CD4-positive, alpha-beta T cell treated with Interleukin-6 for 4 hours (primary cell): ENCODE results near the gene USP40.

Source experiments
- DNase-seq: peaks from one replicate; pipeline ENCODE4 v3.0.0-alpha.2; 2020; ENCODE audit warnings: mixed read lengths

The USP40 gene

DNA sequence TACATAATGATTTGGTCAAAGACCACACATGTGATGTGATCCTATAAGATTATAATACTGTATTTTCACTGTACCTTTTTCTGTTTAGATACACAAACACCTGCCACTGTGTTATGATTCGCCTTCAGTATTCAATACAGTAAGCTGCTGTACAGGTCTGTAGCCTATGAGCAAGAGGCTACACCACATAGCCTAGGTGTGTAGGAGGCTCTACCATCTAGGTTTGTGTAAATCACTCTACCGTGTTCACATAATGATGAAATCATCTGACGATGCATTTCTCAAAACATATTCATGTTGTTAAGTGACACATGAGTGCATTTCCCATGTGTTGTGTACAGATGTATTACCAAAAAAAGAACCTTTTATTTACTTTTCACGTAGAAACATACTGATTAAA lies 74.5 kb downstream of the USP40 start:
- DNase-seq = no peak

DNA sequence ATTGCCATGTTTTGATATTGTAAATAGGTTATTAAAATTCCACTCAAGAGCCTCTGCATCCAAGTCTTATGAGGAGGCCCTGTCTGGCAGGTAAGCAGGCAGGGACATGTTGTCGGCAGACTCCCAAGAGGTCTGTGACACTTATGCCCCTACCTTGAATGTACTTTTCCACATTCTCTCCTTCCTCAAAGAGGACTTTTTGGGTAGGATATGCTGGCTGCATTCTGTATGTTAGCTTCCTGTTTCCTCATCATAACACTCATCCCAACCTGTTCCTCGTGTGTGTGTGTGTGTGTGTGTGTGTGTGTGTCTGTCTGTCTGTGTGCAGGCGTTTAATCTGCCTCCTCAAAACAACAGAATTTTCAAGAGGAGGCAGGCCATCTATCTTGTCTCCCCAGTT lies 75.3 kb downstream of the USP40 start:
- DNase-seq = no peak

- DNase-seq = no peak
Measured at GRCh38 chr2:233490831-233491230, 75.8 kb downstream of the USP40 start.

- DNase-seq = no peak
Measured at GRCh38 chr2:233489666-233490065, 76.9 kb downstream of the USP40 start.

- no peak for DNase-seq
Measured at GRCh38 chr2:233489143-233489542, 77.4 kb downstream of the USP40 start.

DNA sequence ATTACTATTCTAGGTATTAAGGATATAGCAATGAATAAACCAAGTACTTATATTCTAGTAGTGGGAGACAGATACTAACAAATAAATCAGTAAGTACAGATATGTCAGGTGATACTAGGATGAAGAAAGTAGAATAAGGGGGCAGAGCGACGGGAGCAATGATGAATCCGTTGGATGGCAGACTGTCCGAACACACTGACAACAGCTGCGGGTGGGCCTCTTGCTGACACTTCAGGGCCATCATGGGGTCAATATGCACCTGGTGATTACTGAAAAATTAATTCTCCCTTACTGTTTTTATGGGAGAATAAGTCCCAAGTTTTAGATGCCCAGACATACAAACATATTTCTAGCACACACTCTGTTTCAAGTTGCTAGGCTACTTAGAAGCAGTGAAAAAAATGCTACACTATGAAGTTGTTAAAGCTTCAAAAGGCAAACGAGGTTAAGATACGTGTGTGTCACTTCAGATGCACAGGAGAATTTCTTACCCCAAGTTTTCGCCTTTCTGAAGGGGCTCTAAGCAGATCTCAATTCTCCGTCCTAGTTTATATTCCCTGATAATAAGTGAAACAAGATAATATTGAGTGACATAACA lies 78.7 kb downstream of the USP40 start:
- no peak for DNase-seq

GRCh38 chr2:233486778-233487552 lies 79.6 kb downstream of the USP40 start:
- no peak for DNase-seq

- no peak for DNase-seq
Measured at GRCh38 chr2:233486357-233486756, 80.2 kb downstream of the USP40 start.

- DNase-seq = no peak
Measured at GRCh38 chr2:233485726-233486125, 80.9 kb downstream of the USP40 start.

DNA sequence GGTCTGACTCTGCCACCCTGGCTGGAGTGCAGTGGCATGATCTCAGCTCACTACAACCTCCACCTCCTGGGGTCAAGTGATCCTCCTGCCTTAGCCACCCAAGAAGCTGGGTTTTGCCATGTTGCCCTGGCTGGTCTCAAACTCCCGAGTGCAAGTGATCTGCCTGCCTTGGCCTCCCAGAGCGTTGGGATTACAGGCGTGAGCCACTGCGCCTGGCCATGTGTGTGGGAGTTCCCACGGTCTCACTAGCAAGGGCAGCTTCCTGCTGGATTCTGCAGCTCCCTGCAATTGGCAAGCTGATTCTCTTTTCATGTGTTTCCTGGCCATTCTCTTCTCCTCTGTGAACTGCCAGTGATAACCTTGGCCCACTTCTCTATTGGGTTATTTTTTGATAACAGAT lies 84.0 kb downstream of the USP40 start:
- no peak for DNase-seq

DNA sequence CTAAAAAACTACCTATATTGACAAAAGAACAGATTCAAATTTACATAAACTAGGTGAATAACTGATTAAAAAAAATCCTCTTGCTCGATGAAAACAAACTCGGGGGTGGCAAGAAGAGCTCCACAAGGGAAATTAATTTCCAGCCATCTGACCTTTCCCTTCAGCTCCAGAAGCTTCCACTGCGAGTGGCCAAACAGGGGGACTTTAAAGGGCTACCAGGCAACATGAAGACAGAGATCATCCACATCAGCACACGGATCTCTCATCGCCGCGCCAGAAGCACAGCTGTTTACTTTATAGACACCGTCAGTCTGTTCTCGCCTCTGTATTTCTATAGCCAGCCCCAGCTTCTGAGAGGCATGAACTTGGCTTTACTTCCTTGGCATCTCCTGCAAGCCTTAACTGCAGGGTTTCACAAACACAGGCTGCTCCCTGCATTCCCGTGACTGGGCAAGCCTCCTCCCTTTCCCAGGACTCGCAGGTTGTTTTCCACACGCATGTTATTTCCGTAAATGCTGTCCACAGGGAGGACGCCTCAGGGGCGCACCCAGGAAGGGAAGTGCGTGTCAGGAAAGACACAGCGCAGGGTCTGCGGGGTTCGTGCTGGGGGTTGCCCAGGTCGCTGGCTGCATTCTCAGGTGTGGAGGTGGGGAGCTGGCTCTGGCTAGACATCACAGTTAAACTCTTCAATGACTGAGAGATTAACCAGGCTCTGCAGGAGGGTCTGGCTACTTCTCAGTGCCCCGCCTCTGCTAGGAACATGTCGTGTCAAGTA lies 85.0 kb downstream of the USP40 start:
- no peak for DNase-seq

DNA sequence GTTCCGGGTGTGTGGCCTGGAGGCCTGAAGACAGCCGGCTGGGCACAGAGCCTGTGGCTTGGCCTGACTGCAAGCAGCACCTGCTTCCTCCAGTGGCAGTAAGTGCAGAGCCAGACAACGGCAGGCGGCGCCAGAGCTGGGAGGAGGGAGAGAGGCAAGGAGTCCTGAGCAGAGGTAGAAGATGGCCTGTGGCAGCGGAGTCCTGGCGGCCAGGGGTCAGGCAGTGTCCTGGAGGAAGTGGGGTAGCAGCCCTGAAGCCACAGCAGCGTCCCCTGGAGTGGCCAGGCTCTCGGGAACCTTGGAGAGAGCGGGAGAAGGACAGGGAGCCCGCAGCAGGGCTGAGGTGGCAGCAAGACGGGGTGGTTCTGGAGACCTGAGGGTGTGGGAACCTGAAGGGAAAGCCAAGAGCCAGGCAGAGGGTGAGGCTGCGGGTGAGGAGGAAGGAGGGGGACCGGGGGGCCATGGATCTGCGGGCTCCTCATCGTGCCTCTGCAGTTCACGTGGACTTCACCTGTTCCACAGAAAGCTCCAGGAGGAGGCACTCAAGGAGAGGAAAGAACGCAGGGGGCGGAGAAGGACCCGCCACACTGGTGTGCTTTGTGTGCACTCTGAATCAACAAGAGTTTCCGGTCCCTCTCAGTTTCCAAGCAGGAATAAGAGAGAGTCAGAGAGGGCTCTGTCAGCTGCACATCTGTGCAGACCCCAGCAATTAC lies 85.9 kb downstream of the USP40 start:
- no peak for DNase-seq

DNA sequence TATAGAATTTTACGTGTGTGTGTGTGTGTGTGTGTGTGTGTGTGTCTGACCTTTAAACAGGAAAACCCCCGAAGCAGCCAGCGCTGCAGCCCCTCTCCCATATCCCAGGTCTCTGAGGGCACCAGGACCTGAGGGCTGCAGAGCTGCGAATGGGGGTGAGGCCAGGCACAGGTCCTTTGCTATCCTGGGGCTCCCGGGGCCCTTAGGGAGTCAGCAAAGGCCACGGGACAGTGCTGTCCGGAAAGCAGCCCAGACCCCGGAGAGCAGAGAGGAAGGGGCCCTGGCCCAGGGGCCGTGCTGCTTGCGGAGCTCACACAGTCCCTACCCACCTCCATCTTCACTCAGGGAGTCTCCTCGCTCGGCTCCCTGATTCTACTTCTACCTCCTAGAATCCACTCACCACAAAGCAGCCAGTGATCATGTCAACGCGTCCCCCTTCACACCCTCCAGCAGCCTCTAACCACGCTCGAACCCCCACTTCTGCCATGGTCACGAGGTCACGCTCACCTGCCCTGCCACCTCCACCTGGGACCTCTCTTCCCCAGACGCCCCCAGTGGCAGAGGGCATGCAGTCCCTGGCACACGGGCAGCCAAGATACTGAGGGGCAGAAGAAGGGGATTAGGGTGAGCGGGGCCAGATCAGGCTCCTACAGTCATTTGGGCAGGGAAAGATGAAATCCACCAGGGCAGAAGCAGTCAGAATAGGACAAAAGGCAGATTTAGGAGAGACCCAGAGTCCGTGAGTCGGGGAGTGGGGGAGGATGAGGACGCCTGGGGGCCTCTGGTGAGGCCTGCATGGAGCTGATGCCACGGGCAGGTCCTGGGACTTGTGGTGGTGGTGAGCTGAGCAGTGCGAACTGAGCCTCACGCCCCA lies 86.7 kb downstream of the USP40 start:
- no peak for DNase-seq

- DNase-seq = no peak
Measured at GRCh38 chr2:233477548-233478433, 88.8 kb downstream of the USP40 start.

DNA sequence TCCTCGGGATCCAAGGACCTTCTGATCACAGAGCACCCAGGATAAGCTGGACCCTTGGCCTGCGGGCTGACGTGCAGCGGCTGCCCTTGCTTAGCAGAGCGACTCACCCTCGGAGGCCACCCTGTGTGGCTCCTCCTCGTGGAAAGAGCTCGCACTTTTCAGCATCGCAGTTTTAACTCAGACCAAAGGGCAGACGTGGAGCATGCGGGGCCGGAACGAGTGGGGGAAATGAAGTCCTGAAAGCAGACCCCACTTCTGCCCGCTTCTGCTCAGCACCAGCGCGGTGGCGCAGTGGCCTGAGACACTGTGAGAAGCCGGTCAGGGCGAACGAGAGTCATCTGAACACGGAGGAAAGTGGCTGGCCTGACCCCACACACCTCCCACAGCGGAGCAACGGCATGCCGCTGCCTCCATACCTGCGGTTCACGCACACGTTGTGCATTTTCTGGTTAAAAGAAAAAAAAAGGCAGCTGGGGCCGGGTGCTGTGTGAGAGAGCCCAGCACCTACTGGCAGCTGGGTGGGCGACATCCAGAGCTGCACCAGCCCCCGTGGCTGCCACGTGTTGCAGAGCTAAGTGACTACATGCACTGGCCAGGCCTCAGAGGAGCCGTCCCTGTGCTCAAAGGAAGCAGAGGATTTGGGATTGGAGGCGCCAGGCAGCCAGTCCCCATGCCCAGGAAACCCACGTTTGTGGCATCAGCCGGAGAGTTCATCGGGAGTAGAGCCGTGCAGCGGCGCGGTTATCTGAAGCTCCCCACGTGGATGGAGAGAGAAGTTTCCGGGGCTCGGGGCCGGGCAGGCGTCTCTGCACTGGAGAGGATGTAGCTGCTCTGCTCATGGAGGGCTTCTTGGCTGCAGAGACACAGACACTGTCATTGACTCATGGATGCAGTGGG lies 89.7 kb downstream of the USP40 start:
- DNase-seq = no peak

DNA sequence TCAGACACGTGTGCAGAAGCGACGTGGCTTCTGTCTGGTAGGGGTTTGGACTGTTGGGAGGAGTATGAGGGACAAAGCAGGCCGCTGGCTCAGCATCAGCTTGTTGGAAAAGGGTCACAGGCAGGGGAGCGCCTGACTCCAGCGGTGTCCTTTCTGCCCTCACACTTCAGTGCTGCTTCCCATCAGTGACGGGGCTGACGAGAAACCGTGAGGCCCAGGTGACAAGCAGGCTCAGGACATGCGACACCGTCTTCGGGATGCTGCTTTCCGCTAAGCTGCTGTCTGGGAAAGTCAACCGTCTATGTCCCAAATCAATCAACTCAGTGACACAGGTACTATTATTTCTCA lies 90.5 kb downstream of the USP40 start:
- DNase-seq = no peak

- no peak for DNase-seq
Measured at GRCh38 chr2:233474308-233475160, 92.0 kb downstream of the USP40 start.

DNA sequence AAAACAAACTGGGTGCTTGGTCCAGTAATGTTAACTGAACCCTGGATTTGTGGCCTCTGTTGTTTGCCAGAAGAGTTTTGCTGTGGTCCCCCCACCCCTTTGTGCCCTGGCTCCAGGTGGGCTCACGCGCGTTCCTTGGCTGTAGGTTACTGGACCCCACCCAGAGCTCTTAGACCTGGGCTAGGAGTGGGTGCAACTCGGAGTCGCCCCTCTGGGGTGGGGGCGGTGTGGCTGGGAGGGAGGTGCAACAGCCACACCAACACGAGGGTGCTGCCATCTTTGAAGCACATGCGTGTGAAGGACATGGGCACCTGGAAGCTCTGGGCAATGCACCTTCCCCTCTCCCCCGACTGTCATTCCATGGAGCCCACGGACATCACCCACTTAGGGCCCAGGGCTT lies 92.7 kb downstream of the USP40 start:
- DNase-seq = no peak

GRCh38 chr2:233473386-233473791 lies 93.2 kb downstream of the USP40 start:
- no peak for DNase-seq
